ENCODE results near the gene COL23A1. TPM values are rescaled to one million over a fixed set of nuclear protein-coding genes. Genes with fewer than 3 reads are reported as not detected.

The COL23A1 gene
- polyA plus RNA-seq, 1 donor (not counting 4 experiments of a cell fraction or from before 2014, with no cell fraction given): not detected

DNA sequence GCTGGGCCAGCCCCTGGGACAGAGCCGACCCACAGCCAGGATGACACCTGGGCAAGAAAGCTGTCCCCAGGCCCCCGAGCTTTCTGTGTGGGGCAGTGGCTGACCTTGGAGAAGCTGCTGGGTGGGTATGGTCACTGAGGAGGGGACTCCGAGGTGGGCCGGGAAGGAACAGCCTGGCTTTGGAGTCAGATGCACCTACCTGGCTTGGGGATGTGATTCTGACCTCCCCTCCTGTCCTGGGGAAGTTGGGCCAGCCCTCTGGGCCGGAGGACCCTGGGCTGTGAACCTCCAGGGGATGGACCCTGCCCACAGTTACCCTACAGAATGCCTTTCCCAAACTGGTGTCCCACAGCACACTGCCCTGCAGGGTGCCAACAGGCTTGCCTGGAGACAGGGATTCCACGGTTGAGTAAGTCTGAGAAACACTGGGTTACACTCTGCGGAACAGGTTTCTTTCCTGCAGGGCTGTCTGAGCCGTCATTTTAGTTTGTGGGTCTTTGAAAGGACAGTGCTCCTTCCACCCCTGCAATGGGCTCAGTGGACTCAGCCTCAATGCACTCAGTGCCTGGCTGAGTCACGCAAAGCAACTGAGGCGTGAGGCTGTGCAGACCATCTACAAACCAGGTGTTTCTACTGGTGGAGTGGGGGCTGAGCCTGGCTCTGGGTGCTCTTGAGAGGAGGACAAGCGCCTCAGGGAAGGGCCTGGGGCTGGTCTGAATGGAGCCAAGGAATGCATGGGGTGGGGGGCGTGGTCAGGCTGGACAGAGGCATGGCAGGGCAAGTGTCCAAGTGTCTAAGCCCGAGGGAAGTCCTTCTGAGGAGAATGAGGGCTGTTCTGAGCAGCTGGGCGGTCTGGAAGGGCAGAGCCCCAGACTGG lies 316.3 kb downstream of the COL23A1 start:
- H3K4me1 ChIP-seq (ENCODE audit: control insufficient read depth, extremely low read depth, insufficient read depth, low read length): no peaks in the 10 kb centered on the region
- H4K20me1 ChIP-seq (ENCODE audit: control insufficient read depth, extremely low read depth, insufficient read depth, low read length): no peaks in the 10 kb centered on the region
- H3K27me3 ChIP-seq (ENCODE audit: control insufficient read depth, extremely low read depth, insufficient read depth, low read length): peaks cover 4% of the 10 kb centered on the region
- H3K9ac ChIP-seq (ENCODE audit: control insufficient read depth, extremely low read depth, insufficient read depth, low read length): no peak overlapping the region
- no peak for TF ChIP-seq EZH2 (IDR thresholded peaks at IDR 0.05; ENCODE audit: low read length)
- TF ChIP-seq, protein P1, sequence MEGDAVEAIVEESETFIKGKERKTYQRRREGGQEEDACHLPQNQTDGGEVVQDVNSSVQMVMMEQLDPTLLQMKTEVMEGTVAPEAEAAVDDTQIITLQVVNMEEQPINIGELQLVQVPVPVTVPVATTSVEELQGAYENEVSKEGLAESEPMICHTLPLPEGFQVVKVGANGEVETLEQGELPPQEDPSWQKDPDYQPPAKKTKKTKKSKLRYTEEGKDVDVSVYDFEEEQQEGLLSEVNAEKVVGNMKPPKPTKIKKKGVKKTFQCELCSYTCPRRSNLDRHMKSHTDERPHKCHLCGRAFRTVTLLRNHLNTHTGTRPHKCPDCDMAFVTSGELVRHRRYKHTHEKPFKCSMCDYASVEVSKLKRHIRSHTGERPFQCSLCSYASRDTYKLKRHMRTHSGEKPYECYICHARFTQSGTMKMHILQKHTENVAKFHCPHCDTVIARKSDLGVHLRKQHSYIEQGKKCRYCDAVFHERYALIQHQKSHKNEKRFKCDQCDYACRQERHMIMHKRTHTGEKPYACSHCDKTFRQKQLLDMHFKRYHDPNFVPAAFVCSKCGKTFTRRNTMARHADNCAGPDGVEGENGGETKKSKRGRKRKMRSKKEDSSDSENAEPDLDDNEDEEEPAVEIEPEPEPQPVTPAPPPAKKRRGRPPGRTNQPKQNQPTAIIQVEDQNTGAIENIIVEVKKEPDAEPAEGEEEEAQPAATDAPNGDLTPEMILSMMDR (optimal IDR thresholded peaks at IDR 0.05 in 1 of 3, IDR thresholded peaks at IDR 0.05 in 1 of 3, conservative IDR thresholded peaks at IDR 0.05 in 1 of 3; ENCODE audit: extremely low read depth in 1 of 3, insufficient read depth in 2 of 3, low read length in 3 of 3): no peak
- H3K27ac ChIP-seq (ENCODE audit: control insufficient read depth, insufficient read depth, low read length): no peak overlapping the region
- no peaks in the 10 kb centered on the region for H3K36me3 ChIP-seq (ENCODE audit: control insufficient read depth in 2 of 2, extremely low read depth in 1 of 2, insufficient read depth in 2 of 2, low read length in 2 of 2)
- H3K4me3 ChIP-seq (ENCODE audit: control insufficient read depth in 2 of 3, extremely low read depth in 1 of 3, insufficient read depth in 2 of 3, low read depth in 1 of 3, low read length in 3 of 3): no peak overlapping the region
- no peaks in the 10 kb centered on the region for H3K79me2 ChIP-seq (ENCODE audit: control insufficient read depth, insufficient read depth, low read length)
- H3K4me2 ChIP-seq (ENCODE audit: control insufficient read depth, extremely low read depth, insufficient read depth, low read depth, low read length): no peak overlapping the region
- H3K9me3 ChIP-seq (ENCODE audit: control insufficient read depth, low read depth, low read length): peaks cover 3% of the 10 kb centered on the region
- no peak for FAIRE-seq
- dilution Hi-C loops (cut with MboI; ENCODE audit: extremely low pct_ligation_motif_present, low sequenced_read_pairs): no loop called here
- no peak for DNase-seq (ENCODE audit: low read depth, low spot score)
- no peak overlapping the region for H2AFZ ChIP-seq (ENCODE audit: control insufficient read depth, low read length)
- H3K9me1 ChIP-seq (ENCODE audit: control insufficient read depth, extremely low read depth, insufficient read depth, low read length): no peaks in the 10 kb centered on the region

DNA sequence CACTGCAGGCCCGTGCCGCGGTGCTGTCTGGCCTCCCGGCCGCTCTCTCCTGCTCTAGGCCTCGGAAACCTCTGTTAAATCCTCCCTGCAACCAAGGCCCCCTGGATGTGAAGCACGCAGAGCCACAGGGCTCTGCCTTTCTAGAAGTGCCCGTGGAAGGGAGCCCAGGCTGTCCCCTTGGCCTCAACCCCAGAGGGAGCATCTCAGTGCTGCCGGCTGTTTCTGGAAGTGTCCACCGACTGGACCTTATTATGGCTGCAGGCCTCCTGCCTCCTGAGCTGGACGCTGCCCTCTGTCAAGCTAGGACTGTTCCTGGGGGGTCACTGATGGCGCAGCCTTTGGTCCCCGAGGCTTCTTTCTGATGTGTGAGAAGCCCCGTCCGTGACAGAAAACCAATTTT lies 317.2 kb downstream of the COL23A1 start:
- Histone ChIP-seq H3K4me2 (ENCODE audit: control insufficient read depth, extremely low read depth, insufficient read depth, low read depth, low read length) (no peak overlapping the region), H3K9me3 (ENCODE audit: control insufficient read depth, low read depth, low read length) (peaks cover 3% of the 10 kb centered on the region), H3K79me2 (ENCODE audit: control insufficient read depth, insufficient read depth, low read length) (no peaks in the 10 kb centered on the region), H3K9ac (ENCODE audit: control insufficient read depth, extremely low read depth, insufficient read depth, low read length) (no peak overlapping the region), H3K36me3 (ENCODE audit: control insufficient read depth in 2 of 2, extremely low read depth in 1 of 2, insufficient read depth in 2 of 2, low read length in 2 of 2) (no peaks in the 10 kb centered on the region), H3K4me3 (ENCODE audit: control insufficient read depth in 2 of 3, extremely low read depth in 1 of 3, insufficient read depth in 2 of 3, low read depth in 1 of 3, low read length in 3 of 3) (no peak overlapping the region), H3K9me1 (ENCODE audit: control insufficient read depth, extremely low read depth, insufficient read depth, low read length) (no peaks in the 10 kb centered on the region), H2AFZ (ENCODE audit: control insufficient read depth, low read length) (no peak overlapping the region), H4K20me1 (ENCODE audit: control insufficient read depth, extremely low read depth, insufficient read depth, low read length) (no peaks in the 10 kb centered on the region), H3K4me1 (ENCODE audit: control insufficient read depth, extremely low read depth, insufficient read depth, low read length) (no peaks in the 10 kb centered on the region), H3K27ac (ENCODE audit: control insufficient read depth, insufficient read depth, low read length) (no peak overlapping the region), H3K27me3 (ENCODE audit: control insufficient read depth, extremely low read depth, insufficient read depth, low read length) (peaks cover 4% of the 10 kb centered on the region)
- TF ChIP-seq EZH2 (IDR thresholded peaks at IDR 0.05; ENCODE audit: low read length): no peak
- TF ChIP-seq, protein P1 (optimal IDR thresholded peaks at IDR 0.05 in 1 of 3, IDR thresholded peaks at IDR 0.05 in 1 of 3, conservative IDR thresholded peaks at IDR 0.05 in 1 of 3; ENCODE audit: extremely low read depth in 1 of 3, insufficient read depth in 2 of 3, low read length in 3 of 3): no peak
- no peak for FAIRE-seq
- DNase-seq (ENCODE audit: low read depth, low spot score): no peak
- dilution Hi-C loops (cut with MboI; ENCODE audit: extremely low pct_ligation_motif_present, low sequenced_read_pairs): no loop called here
